HUES6 (cell line): Measurements from ENCODE around the gene PNMT.

ENCODE experiments used
- H3K27ac ChIP-seq: 2 replicates; pipeline ENCODE4 v1.7.0; 2013; ENCODE audit warnings: low read depth, mild to moderate bottlenecking, low read length, inconsistent platforms
- H3K27me3 ChIP-seq: 2 replicates; pipeline ENCODE4 v1.6.1; 2013; ENCODE audit warnings: low read length; ENCODE audit not compliant: control insufficient read depth, insufficient read depth
- H3K36me3 ChIP-seq: 2 replicates; pipeline ENCODE4 v1.6.1; 2013; ENCODE audit warnings: low read length; ENCODE audit not compliant: control insufficient read depth, insufficient read depth
- H3K4me1 ChIP-seq: 2 replicates; pipeline ENCODE4 v1.6.1; 2013; ENCODE audit warnings: low read length; ENCODE audit not compliant: control insufficient read depth, insufficient read depth
- H3K4me3 ChIP-seq: 2 replicates; pipeline ENCODE4 v1.5.1; 2013; ENCODE audit warnings: low read depth, low read length
- H3K9ac ChIP-seq: one replicate; pipeline ENCODE4 v1.6.1; 2013; ENCODE audit warnings: mild to moderate bottlenecking, low read length
- H3K9me3 ChIP-seq: 2 replicates; pipeline ENCODE4 v1.6.1; 2013; ENCODE audit warnings: low read depth, low read length; ENCODE audit not compliant: control insufficient read depth, insufficient read depth

Gene PNMT

GRCh38 chr17:39636587-39636926, 31.7 kb upstream of the PNMT start:
- peaks cover 54% of the 10 kb centered on the region for H3K4me1 ChIP-seq
- peak overlapping the region; percentile 93 for H3K4me3 ChIP-seq
- H3K27ac ChIP-seq = peak overlapping the region; percentile 70; the same call in 1 of the 2 replicates
- H3K36me3 ChIP-seq = no peaks in the 10 kb centered on the region
- H3K9ac ChIP-seq = no peak overlapping the region
- no peaks in the 10 kb centered on the region for H3K27me3 ChIP-seq
- H3K9me3 ChIP-seq = no peaks in the 10 kb centered on the region

GRCh38 chr17:39636927-39637736, 31.1 kb upstream of the PNMT start, which contains the start of gene STARD3:
TSS of gene STARD3 (plus strand) at chr17:39637144. CDS start at chr17:39653532, 16,388 bp downstream.
- Histone ChIP-seq H3K4me1 (peaks cover 48% of the 10 kb centered on the region), H3K27me3 (no peaks in the 10 kb centered on the region), H3K9me3 (no peaks in the 10 kb centered on the region), H3K27ac (peak within 1 kb of the TSS; percentile 70; the same call in 1 of the 2 replicates), H3K36me3 (no peaks in the 10 kb centered on the region), H3K4me3 (peak within 1 kb of the TSS; percentile 93), H3K9ac (peak within 1 kb of the TSS; percentile 92)

GRCh38 chr17:39638317-39638716, 29.9 kb upstream of the PNMT start:
- H3K27ac ChIP-seq = no peak overlapping the region
- H3K4me3 ChIP-seq = peak overlapping the region; percentile 93; the same call in 1 of the 2 replicates
- H3K9me3 ChIP-seq = no peaks in the 10 kb centered on the region
- peaks cover 48% of the 10 kb centered on the region for H3K4me1 ChIP-seq
- no peak overlapping the region for H3K9ac ChIP-seq
- no peaks in the 10 kb centered on the region for H3K36me3 ChIP-seq
- H3K27me3 ChIP-seq = no peaks in the 10 kb centered on the region

- no peak overlapping the region for H3K9ac ChIP-seq
- no peak overlapping the region for H3K4me3 ChIP-seq
- H3K9me3 ChIP-seq = no peaks in the 10 kb centered on the region
- H3K4me1 ChIP-seq = peaks cover 55% of the 10 kb centered on the region
- no peak overlapping the region for H3K27ac ChIP-seq
- H3K27me3 ChIP-seq = no peaks in the 10 kb centered on the region
- H3K36me3 ChIP-seq = no peaks in the 10 kb centered on the region
Observed at GRCh38 chr17:39639043-39639442, 29.2 kb upstream of the PNMT start.

- Histone ChIP-seq H3K9me3 (no peaks in the 10 kb centered on the region), H3K36me3 (no peaks in the 10 kb centered on the region), H3K4me3 (no peak overlapping the region), H3K4me1 (peaks cover 56% of the 10 kb centered on the region), H3K9ac (no peak overlapping the region), H3K27me3 (no peaks in the 10 kb centered on the region), H3K27ac (0 out of 2 replicates have a peak overlapping the region, but pooled peaks have one; percentile 18)
Observed at GRCh38 chr17:39639566-39640458, 28.4 kb upstream of the PNMT start.

GRCh38 chr17:39640591-39641031, 27.6 kb upstream of the PNMT start:
- no peaks in the 10 kb centered on the region for H3K9me3 ChIP-seq
- no peak overlapping the region for H3K27ac ChIP-seq
- H3K36me3 ChIP-seq = no peaks in the 10 kb centered on the region
- H3K9ac ChIP-seq = no peak overlapping the region
- no peaks in the 10 kb centered on the region for H3K27me3 ChIP-seq
- H3K4me3 ChIP-seq = no peak overlapping the region
- peaks cover 58% of the 10 kb centered on the region for H3K4me1 ChIP-seq

GRCh38 chr17:39641097-39641496, 27.2 kb upstream of the PNMT start:
- Histone ChIP-seq H3K4me3 (no peak overlapping the region), H3K27ac (no peak overlapping the region), H3K27me3 (no peaks in the 10 kb centered on the region), H3K4me1 (peaks cover 53% of the 10 kb centered on the region), H3K9ac (no peak overlapping the region), H3K36me3 (no peaks in the 10 kb centered on the region), H3K9me3 (no peaks in the 10 kb centered on the region)

- Histone ChIP-seq H3K4me3 (no peak overlapping the region), H3K36me3 (no peaks in the 10 kb centered on the region), H3K4me1 (peaks cover 46% of the 10 kb centered on the region), H3K9ac (no peak overlapping the region), H3K27ac (no peak overlapping the region), H3K27me3 (no peaks in the 10 kb centered on the region), H3K9me3 (no peaks in the 10 kb centered on the region)
Observed at GRCh38 chr17:39641883-39642282, 26.4 kb upstream of the PNMT start.

GRCh38 chr17:39642291-39643074, 25.8 kb upstream of the PNMT start:
- H3K27ac ChIP-seq = no peak overlapping the region
- H3K9ac ChIP-seq = no peak overlapping the region
- no peaks in the 10 kb centered on the region for H3K9me3 ChIP-seq
- H3K36me3 ChIP-seq = no peaks in the 10 kb centered on the region
- H3K27me3 ChIP-seq = no peaks in the 10 kb centered on the region
- H3K4me3 ChIP-seq = no peak overlapping the region
- peaks cover 46% of the 10 kb centered on the region for H3K4me1 ChIP-seq

GRCh38 chr17:39643271-39643670, 25.0 kb upstream of the PNMT start:
- Histone ChIP-seq H3K9ac (no peak overlapping the region), H3K4me3 (no peak overlapping the region), H3K36me3 (no peaks in the 10 kb centered on the region), H3K27ac (no peak overlapping the region), H3K4me1 (peaks cover 40% of the 10 kb centered on the region), H3K9me3 (no peaks in the 10 kb centered on the region), H3K27me3 (no peaks in the 10 kb centered on the region)
